Measurements from ENCODE around the gene BECN2.
"Not testable (repeated sequence)": the region's sequence is repeated elsewhere in the genome, so short reads cannot be mapped to it uniquely, and the experiment has no call there.

Gene BECN2

GRCh38 chr1:241979926-241980325 lies 22.4 kb downstream of the BECN2 start:
- DNase-seq (ENCODE audit: low spot score), result no peak

- peak; percentile 71 for DNase-seq (ENCODE audit: low spot score)
Measured at GRCh38 chr1:241985787-241986186, 28.2 kb downstream of the BECN2 start.

- DNase-seq (ENCODE audit: low spot score), result not testable (repeated sequence)
Measured at GRCh38 chr1:241988389-241988930, 30.9 kb downstream of the BECN2 start.

GRCh38 chr1:241990040-241990439 lies 32.5 kb downstream of the BECN2 start:
- DNase-seq (ENCODE audit: low spot score), result peak; percentile 93

- no peak for DNase-seq (ENCODE audit: low spot score)
Measured at GRCh38 chr1:241992734-241993133, 35.2 kb downstream of the BECN2 start.

GRCh38 chr1:241994171-241994570 lies 36.6 kb downstream of the BECN2 start:
- no peak for DNase-seq (ENCODE audit: low spot score)

- DNase-seq (ENCODE audit: low spot score), result no peak
Measured at GRCh38 chr1:241997401-241997998, 39.9 kb downstream of the BECN2 start.

GRCh38 chr1:241998412-241998921 lies 40.9 kb downstream of the BECN2 start:
- peak; percentile 89 for DNase-seq (ENCODE audit: low spot score)

- no peak for DNase-seq (ENCODE audit: low spot score)
Measured at GRCh38 chr1:241999026-241999425, 41.5 kb downstream of the BECN2 start, which contains the start of gene MAP1LC3C. MAP1LC3C (minus strand) TSS chr1:241999098; CDS start chr1:241999008, 90 bp downstream.

- no peak for DNase-seq (ENCODE audit: low spot score)
Measured at GRCh38 chr1:242000434-242000833, 42.9 kb downstream of the BECN2 start.

GRCh38 chr1:242002072-242002471 lies 44.5 kb downstream of the BECN2 start:
- peak; percentile 35 for DNase-seq (ENCODE audit: low spot score)

- DNase-seq (ENCODE audit: low spot score), result peak; percentile 53
Measured at GRCh38 chr1:242002510-242002909, 44.9 kb downstream of the BECN2 start.

- DNase-seq (ENCODE audit: low spot score), result peak; percentile 52
Measured at GRCh38 chr1:242004751-242005495, 47.4 kb downstream of the BECN2 start.

GRCh38 chr1:242005866-242006535 lies 48.4 kb downstream of the BECN2 start:
- DNase-seq (ENCODE audit: low spot score), result peak; percentile 64

- DNase-seq (ENCODE audit: low spot score), result no peak
Measured at GRCh38 chr1:242006976-242007375, 49.4 kb downstream of the BECN2 start.

Data from GM03348 (cell line).